Measurements from ENCODE around the gene SLC22A7. TPM values are rescaled to one million over a fixed set of nuclear protein-coding genes. Genes with fewer than 3 reads are reported as not detected.

SLC22A7 gene
- total RNA-seq, 1 donor from 2014 or later = not detected

- no peak overlapping the region for H3K4me3 Mint-ChIP-seq
- Histone ChIP-seq H4K20me1 (ENCODE audit: low read depth) (no peaks in the 10 kb centered on the region), H3K36me3 (no peaks in the 10 kb centered on the region)
These were observed 36.9 kb upstream of the SLC22A7 start for GRCh38 chr6:43261198-43261597.

GRCh38 chr6:43262000-43262779, 35.9 kb upstream of the SLC22A7 start:
- TF ChIP-seq EZH2phosphoT487 (IDR thresholded peaks at IDR 0.05) (no peak), CTCF (IDR thresholded peaks at IDR 0.05) (no peak), EZH2 (IDR thresholded peaks at IDR 0.05) (no peak)
- Histone ChIP-seq H2AFZ (replicated peaks) (no peak overlapping the region), H4K20me1 (ENCODE audit: low read depth) (no peaks in the 10 kb centered on the region), H3K9ac (no peak overlapping the region), H3K4me3 (no peak overlapping the region), H3F3A (ENCODE audit: low read depth) (peaks cover 5% of the 10 kb centered on the region), H3K36me3 (no peaks in the 10 kb centered on the region), H3K27me3 (no peaks in the 10 kb centered on the region), H3K9me3 (ENCODE audit: low read depth) (no peaks in the 10 kb centered on the region), H3K4me2 (no peak overlapping the region), H3K4me1 (no peaks in the 10 kb centered on the region), H3K79me2 (ENCODE audit: low read depth) (no peaks in the 10 kb centered on the region), H3K27ac (no peak overlapping the region)
- H3K4me3 Mint-ChIP-seq = no peak overlapping the region
- peak overlapping the region; percentile 57 for H3K27ac Mint-ChIP-seq
- H3K9me3 Mint-ChIP-seq = no peaks in the 10 kb centered on the region
- H3K4me1 Mint-ChIP-seq = peaks cover 10% of the 10 kb centered on the region
- H3K36me3 Mint-ChIP-seq = no peaks in the 10 kb centered on the region
- peaks cover 9% of the 10 kb centered on the region for H3K27me3 Mint-ChIP-seq (ENCODE audit: insufficient read depth, low read depth)
- DNase-seq (ENCODE audit: low spot score) = no peak

More at GRCh38 chr6:43261198-43261597, 36.9 kb upstream of the SLC22A7 start:
- H3K4me1 ChIP-seq = no peaks in the 10 kb centered on the region
- Mint-ChIP-seq H3K9me3 (no peaks in the 10 kb centered on the region), H3K27me3 (ENCODE audit: insufficient read depth, low read depth) (peaks cover 5% of the 10 kb centered on the region), H3K36me3 (no peaks in the 10 kb centered on the region), H3K4me1 (peaks cover 4% of the 10 kb centered on the region), H3K27ac (no peak overlapping the region)
- peaks cover 5% of the 10 kb centered on the region for H3F3A ChIP-seq (ENCODE audit: low read depth)
- H3K9me3 ChIP-seq (ENCODE audit: low read depth) = no peaks in the 10 kb centered on the region
- H3K79me2 ChIP-seq (ENCODE audit: low read depth) = no peaks in the 10 kb centered on the region
- H3K9ac ChIP-seq = no peak overlapping the region
- DNase-seq (ENCODE audit: low spot score) = no peak
- H3K4me3 ChIP-seq = no peak overlapping the region
- TF ChIP-seq EZH2phosphoT487 (IDR thresholded peaks at IDR 0.05) (no peak), EZH2 (IDR thresholded peaks at IDR 0.05) (no peak), CTCF (IDR thresholded peaks at IDR 0.05) (no peak)
- H3K27me3 ChIP-seq = no peaks in the 10 kb centered on the region
- H3K4me2 ChIP-seq = no peak overlapping the region
- no peak overlapping the region for H3K27ac ChIP-seq
- no peak overlapping the region for H2AFZ ChIP-seq (replicated peaks)

- H4K20me1 ChIP-seq (ENCODE audit: low read depth) = no peaks in the 10 kb centered on the region
- DNase-seq (ENCODE audit: low spot score) = no peak
- TF ChIP-seq EZH2phosphoT487 (IDR thresholded peaks at IDR 0.05) (no peak), EZH2 (IDR thresholded peaks at IDR 0.05) (no peak), CTCF (IDR thresholded peaks at IDR 0.05) (no peak)
- no peak overlapping the region for H3K4me2 ChIP-seq
- H3K79me2 ChIP-seq (ENCODE audit: low read depth) = no peaks in the 10 kb centered on the region
- no peak overlapping the region for H2AFZ ChIP-seq (replicated peaks)
- H3K27ac ChIP-seq = no peak overlapping the region
- H3K27me3 ChIP-seq = peaks cover 2% of the 10 kb centered on the region
- no peak overlapping the region for H3K27ac Mint-ChIP-seq
- H3K9me3 ChIP-seq (ENCODE audit: low read depth) = no peaks in the 10 kb centered on the region
- H3K4me3 ChIP-seq = no peak overlapping the region
- peaks cover 6% of the 10 kb centered on the region for H3F3A ChIP-seq (ENCODE audit: low read depth)
- no peaks in the 10 kb centered on the region for H3K36me3 ChIP-seq
- H3K9me3 Mint-ChIP-seq = no peaks in the 10 kb centered on the region
- H3K36me3 Mint-ChIP-seq = no peaks in the 10 kb centered on the region
- peaks cover 16% of the 10 kb centered on the region for H3K4me1 Mint-ChIP-seq
- no peak overlapping the region for H3K4me3 Mint-ChIP-seq
- H3K4me1 ChIP-seq = peaks cover 6% of the 10 kb centered on the region
- H3K9ac ChIP-seq = no peak overlapping the region
- peaks cover 14% of the 10 kb centered on the region for H3K27me3 Mint-ChIP-seq (ENCODE audit: insufficient read depth, low read depth)
These were observed 35.2 kb upstream of the SLC22A7 start for GRCh38 chr6:43262780-43263313.

Measured in neural progenitor cell (in vitro differentiated cells).